ENCODE measurements around the gene TNFRSF13B. TPM values are rescaled to one million over a fixed set of nuclear protein-coding genes. Genes with fewer than 3 reads are reported as not detected.
"Not testable (repeated sequence)": the region's sequence is repeated elsewhere in the genome, so short reads cannot be mapped to it uniquely, and the experiment has no call there.

TNFRSF13B gene
- total RNA-seq, 4 donors from 2014 or later, result not detected

- no peak overlapping the region for H3K4me3 ChIP-seq
- DNase-seq, result no peak
- no peaks in the 10 kb centered on the region for H3K27me3 ChIP-seq
- intact Hi-C loops (cut with DNase I; ENCODE audit: low total_unique reads), result no loop called here
- H3K36me3 ChIP-seq, result no peaks in the 10 kb centered on the region
- TF ChIP-seq CTCF (IDR thresholded peaks at IDR 0.05), result no peak
- TF ChIP-seq POLR2A (IDR thresholded peaks at IDR 0.05), result no peak
- no peak overlapping the region for H3K27ac ChIP-seq
- no peaks in the 10 kb centered on the region for H3K9me3 ChIP-seq
- no peaks in the 10 kb centered on the region for H3K4me1 ChIP-seq
Observed at GRCh38 chr17:16972346-16972745, 428 bp upstream of the TNFRSF13B start.

- no peaks in the 10 kb centered on the region for H3K4me1 ChIP-seq
- TF ChIP-seq POLR2A (IDR thresholded peaks at IDR 0.05), result no peak
- TF ChIP-seq CTCF (IDR thresholded peaks at IDR 0.05), result no peak
- no peaks in the 10 kb centered on the region for H3K36me3 ChIP-seq
- H3K9me3 ChIP-seq, result no peaks in the 10 kb centered on the region
- DNase-seq, result no peak
- no peaks in the 10 kb centered on the region for H3K27me3 ChIP-seq
- H3K27ac ChIP-seq, result no peak overlapping the region
- no peak overlapping the region for H3K4me3 ChIP-seq
- intact Hi-C loops (cut with DNase I; ENCODE audit: low total_unique reads), result no loop called here
Observed at GRCh38 chr17:16969931-16970906, 1.7 kb downstream of the TNFRSF13B start.

- no peaks in the 10 kb centered on the region for H3K9me3 ChIP-seq
- H3K36me3 ChIP-seq, result no peaks in the 10 kb centered on the region
- H3K4me3 ChIP-seq, result no peak overlapping the region
- intact Hi-C loops (cut with DNase I; ENCODE audit: low total_unique reads), result no loop called here
- DNase-seq, result no peak
- H3K4me1 ChIP-seq, result no peaks in the 10 kb centered on the region
- TF ChIP-seq POLR2A (IDR thresholded peaks at IDR 0.05) (no peak), CTCF (IDR thresholded peaks at IDR 0.05) (no peak)
- H3K27me3 ChIP-seq, result no peaks in the 10 kb centered on the region
- H3K27ac ChIP-seq, result no peak overlapping the region
Observed at GRCh38 chr17:16968786-16969185, 3.1 kb downstream of the TNFRSF13B start.

GRCh38 chr17:16962804-16963203, 9.1 kb downstream of the TNFRSF13B start:
- Histone ChIP-seq H3K4me1 (no peaks in the 10 kb centered on the region), H3K36me3 (no peaks in the 10 kb centered on the region), H3K9me3 (no peaks in the 10 kb centered on the region), H3K4me3 (no peak overlapping the region), H3K27ac (no peak overlapping the region), H3K27me3 (no peaks in the 10 kb centered on the region)
- intact Hi-C loops (cut with DNase I; ENCODE audit: low total_unique reads), result no loop called here
- no peak for DNase-seq
- TF ChIP-seq CTCF (IDR thresholded peaks at IDR 0.05) (no peak), POLR2A (IDR thresholded peaks at IDR 0.05) (no peak)

- no peak overlapping the region for H3K4me3 ChIP-seq
- H3K36me3 ChIP-seq, result no peaks in the 10 kb centered on the region
- no peak for DNase-seq
- intact Hi-C loops (cut with DNase I; ENCODE audit: low total_unique reads), result no loop called here
- no peak for TF ChIP-seq POLR2A (IDR thresholded peaks at IDR 0.05)
- no peak for TF ChIP-seq CTCF (IDR thresholded peaks at IDR 0.05)
- no peak overlapping the region for H3K27ac ChIP-seq
- no peaks in the 10 kb centered on the region for H3K27me3 ChIP-seq
- no peaks in the 10 kb centered on the region for H3K9me3 ChIP-seq
- H3K4me1 ChIP-seq, result no peaks in the 10 kb centered on the region
Observed at GRCh38 chr17:16961792-16962191, 10.1 kb downstream of the TNFRSF13B start.

GRCh38 chr17:16961022-16961421, 10.9 kb downstream of the TNFRSF13B start:
- H3K4me1 ChIP-seq; intact Hi-C loops (cut with DNase I; ENCODE audit: low total_unique reads); H3K9me3 ChIP-seq; H3K36me3 ChIP-seq; DNase-seq; H3K27me3 ChIP-seq; H3K4me3 ChIP-seq; H3K27ac ChIP-seq: not testable (repeated sequence)

- H3K4me3 ChIP-seq; intact Hi-C loops (cut with DNase I; ENCODE audit: low total_unique reads); H3K9me3 ChIP-seq; H3K27ac ChIP-seq; H3K27me3 ChIP-seq; DNase-seq; H3K36me3 ChIP-seq; H3K4me1 ChIP-seq: not testable (repeated sequence)
Observed at GRCh38 chr17:16955011-16955410, 16.9 kb downstream of the TNFRSF13B start.

Measured in uterus (tissue), 4 donors.